ENCODE results near the gene GXYLT2.
"Not testable (repeated sequence)": the region's sequence is repeated elsewhere in the genome, so short reads cannot be mapped to it uniquely, and the experiment has no call there.

DNA sequence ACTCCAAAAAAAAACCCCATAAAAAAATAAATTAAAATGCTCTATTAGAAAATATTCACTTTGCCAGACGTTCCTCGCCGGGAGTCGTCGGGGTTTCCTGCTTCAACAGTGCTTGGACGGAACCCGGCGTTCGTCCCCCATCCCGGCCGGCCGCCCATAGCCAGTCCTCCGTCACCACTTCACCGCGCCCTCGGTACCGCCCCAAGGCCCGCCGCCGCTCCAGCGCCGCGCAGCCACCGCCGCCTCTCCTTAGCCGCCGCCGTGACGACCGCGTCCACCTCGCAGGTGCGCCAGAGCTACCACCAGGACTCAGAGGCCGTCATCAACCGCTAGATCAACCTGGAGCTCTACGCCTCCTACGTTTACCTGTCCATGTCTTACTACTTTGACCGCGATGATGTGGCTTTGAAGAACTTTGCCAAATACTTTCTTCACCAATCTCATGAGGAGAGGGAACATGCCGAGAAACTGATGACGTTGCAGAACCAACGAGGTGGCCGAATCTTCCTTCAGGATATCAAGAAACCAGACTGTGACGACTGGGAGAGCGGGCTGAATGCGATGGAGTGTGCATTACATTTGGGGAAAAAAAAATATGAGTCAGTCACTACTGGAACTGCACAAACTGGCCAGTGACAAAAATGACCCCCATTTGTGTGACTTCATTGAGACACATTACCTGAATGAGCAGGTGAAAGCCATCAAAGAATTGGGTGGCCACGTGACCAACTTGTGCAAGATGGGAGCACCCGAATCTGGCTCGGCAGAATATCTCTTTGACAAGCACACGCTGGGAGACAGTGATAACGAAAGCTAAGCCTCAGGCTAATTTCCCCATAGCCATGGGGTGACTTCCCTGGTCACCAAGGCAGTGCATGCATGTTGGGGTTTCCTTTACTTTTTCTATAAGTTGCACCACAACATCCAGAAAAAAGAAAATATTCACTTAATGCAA, 41.2 kb downstream of the GXYLT2 start:
- TF ChIP-seq, protein P1, sequence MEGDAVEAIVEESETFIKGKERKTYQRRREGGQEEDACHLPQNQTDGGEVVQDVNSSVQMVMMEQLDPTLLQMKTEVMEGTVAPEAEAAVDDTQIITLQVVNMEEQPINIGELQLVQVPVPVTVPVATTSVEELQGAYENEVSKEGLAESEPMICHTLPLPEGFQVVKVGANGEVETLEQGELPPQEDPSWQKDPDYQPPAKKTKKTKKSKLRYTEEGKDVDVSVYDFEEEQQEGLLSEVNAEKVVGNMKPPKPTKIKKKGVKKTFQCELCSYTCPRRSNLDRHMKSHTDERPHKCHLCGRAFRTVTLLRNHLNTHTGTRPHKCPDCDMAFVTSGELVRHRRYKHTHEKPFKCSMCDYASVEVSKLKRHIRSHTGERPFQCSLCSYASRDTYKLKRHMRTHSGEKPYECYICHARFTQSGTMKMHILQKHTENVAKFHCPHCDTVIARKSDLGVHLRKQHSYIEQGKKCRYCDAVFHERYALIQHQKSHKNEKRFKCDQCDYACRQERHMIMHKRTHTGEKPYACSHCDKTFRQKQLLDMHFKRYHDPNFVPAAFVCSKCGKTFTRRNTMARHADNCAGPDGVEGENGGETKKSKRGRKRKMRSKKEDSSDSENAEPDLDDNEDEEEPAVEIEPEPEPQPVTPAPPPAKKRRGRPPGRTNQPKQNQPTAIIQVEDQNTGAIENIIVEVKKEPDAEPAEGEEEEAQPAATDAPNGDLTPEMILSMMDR (IDR thresholded peaks at IDR 0.05), result not testable (repeated sequence)
- not testable (repeated sequence) for TF ChIP-seq POLR2A (IDR thresholded peaks at IDR 0.05)

Measured in sigmoid colon (tissue), 3 donors.